KMS-11 (cell line): Measurements from ENCODE around the gene WNT3.
A peak's percentile ranks its signal among the peaks of the same experiment; 100 is the strongest.

Experiments
- H2AFZ ChIP-seq: fragments of 200-600 bp; sonication (generic); 2 replicates; pipeline ENCODE4 v1.6.1; 2016; ENCODE audit warnings: antibody characterized with exemption, mixed run types, low read depth
- H3K27ac ChIP-seq: fragments of 200-600 bp; sonication (generic); 2 replicates; pipeline ENCODE4 v1.6.1; 2016; ENCODE audit warnings: mild to moderate bottlenecking, mixed run types
- H3K27me3 ChIP-seq: fragments of 200-600 bp; sonication (generic); 2 replicates; pipeline ENCODE4 v1.6.1; 2017; ENCODE audit warnings: mild to moderate bottlenecking, low read depth, mixed run types, moderate library complexity; ENCODE audit not compliant: insufficient read depth
- H3K36me3 ChIP-seq: fragments of 200-600 bp; sonication (generic); 2 replicates; pipeline ENCODE4 v1.6.1; 2017; ENCODE audit warnings: mild to moderate bottlenecking, mixed run types; ENCODE audit not compliant: insufficient read depth
- H3K4me1 ChIP-seq: fragments of 200-600 bp; sonication (generic); 2 replicates; pipeline ENCODE4 v1.6.1; 2016; ENCODE audit warnings: mild to moderate bottlenecking, low read depth, mixed run types; ENCODE audit not compliant: poor library complexity, severe bottlenecking
- H3K4me2 ChIP-seq: fragments of 200-600 bp; sonication (generic); 2 replicates; pipeline ENCODE4 v1.7.0; 2016; ENCODE audit warnings: mild to moderate bottlenecking, mixed run types
- H3K4me3 ChIP-seq: fragments of 200-600 bp; sonication (generic); IDR thresholded peaks from 2 replicates; pipeline ENCODE4 v1.6.1; 2017; ENCODE audit warnings: low read depth, low read length, mixed read lengths; ENCODE audit not compliant: insufficient read depth
- H3K79me2 ChIP-seq: fragments of 200-600 bp; sonication (generic); 2 replicates; pipeline ENCODE4 v1.6.1; 2016; ENCODE audit warnings: low read depth, mixed run types; ENCODE audit not compliant: insufficient read depth
- H3K9ac ChIP-seq: fragments of 200-600 bp; sonication (generic); 2 replicates; pipeline ENCODE4 v1.6.1; 2016; ENCODE audit warnings: mild to moderate bottlenecking, mixed run types
- H4K20me1 ChIP-seq: fragments of 200-600 bp; sonication (generic); 2 replicates; pipeline ENCODE4 v1.6.1; 2016; ENCODE audit warnings: mild to moderate bottlenecking, mixed run types; ENCODE audit not compliant: insufficient read depth
- CTCF ChIP-seq: fragments of 200-600 bp; sonication (generic); conservative IDR thresholded peaks from 2 replicates; pipeline ENCODE4 v1.6.1; 2017; ENCODE audit warnings: low read depth, mild to moderate bottlenecking, antibody characterized with exemption, low read length, moderate library complexity, mixed read lengths

Gene WNT3

GRCh38 chr17:46822388-46822921 is 4.0 kb upstream of the WNT3 start:
- H3K27ac ChIP-seq, result no peak overlapping the region
- no peaks in the 10 kb centered on the region for H3K4me1 ChIP-seq
- no peaks in the 10 kb centered on the region for H3K79me2 ChIP-seq
- H2AFZ ChIP-seq, result no peak overlapping the region
- H3K27me3 ChIP-seq, result peaks cover 17% of the 10 kb centered on the region; the same call in 1 of the 2 replicates
- 0 out of 2 replicates have a peak, but pooled peaks have one; percentile 23 for TF ChIP-seq CTCF
- no peaks in the 10 kb centered on the region for H3K36me3 ChIP-seq
- no peak overlapping the region for H3K9ac ChIP-seq
- no peaks in the 10 kb centered on the region for H4K20me1 ChIP-seq
- H3K4me3 ChIP-seq, result no peak overlapping the region
- H3K4me2 ChIP-seq, result no peak overlapping the region

- Histone ChIP-seq H2AFZ (no peak overlapping the region), H3K9ac (no peak overlapping the region), H3K4me2 (no peak overlapping the region), H3K27me3 (peaks cover 22% of the 10 kb centered on the region; the same call in 1 of the 2 replicates), H3K4me1 (no peaks in the 10 kb centered on the region), H3K27ac (no peak overlapping the region), H3K36me3 (no peaks in the 10 kb centered on the region), H3K79me2 (no peaks in the 10 kb centered on the region), H4K20me1 (no peaks in the 10 kb centered on the region), H3K4me3 (no peak overlapping the region)
- no peak for TF ChIP-seq CTCF
Measured at GRCh38 chr17:46821482-46822387, 3.2 kb upstream of the WNT3 start.

- H3K36me3 ChIP-seq, result no peaks in the 10 kb centered on the region
- no peaks in the 10 kb centered on the region for H3K4me1 ChIP-seq
- H3K9ac ChIP-seq, result no peak overlapping the region
- no peak overlapping the region for H3K4me2 ChIP-seq
- peaks cover 22% of the 10 kb centered on the region; the same call in 1 of the 2 replicates for H3K27me3 ChIP-seq
- H3K27ac ChIP-seq, result no peak overlapping the region
- H2AFZ ChIP-seq, result no peak overlapping the region
- no peak for TF ChIP-seq CTCF
- H3K4me3 ChIP-seq, result no peak overlapping the region
- no peaks in the 10 kb centered on the region for H3K79me2 ChIP-seq
- no peaks in the 10 kb centered on the region for H4K20me1 ChIP-seq
Measured at GRCh38 chr17:46820592-46821450, 2.3 kb upstream of the WNT3 start.

- TF ChIP-seq CTCF, result no peak
- Histone ChIP-seq H3K36me3 (no peaks in the 10 kb centered on the region), H4K20me1 (no peaks in the 10 kb centered on the region), H2AFZ (no peak overlapping the region), H3K27me3 (peaks cover 22% of the 10 kb centered on the region; the same call in 1 of the 2 replicates), H3K9ac (no peak overlapping the region), H3K79me2 (no peaks in the 10 kb centered on the region), H3K27ac (no peak overlapping the region), H3K4me2 (no peak overlapping the region), H3K4me3 (no peak overlapping the region), H3K4me1 (no peaks in the 10 kb centered on the region)
Measured at GRCh38 chr17:46819906-46820351, 1.4 kb upstream of the WNT3 start.
